ENCODE measurements around the gene KRT222.

Gene KRT222

DNA sequence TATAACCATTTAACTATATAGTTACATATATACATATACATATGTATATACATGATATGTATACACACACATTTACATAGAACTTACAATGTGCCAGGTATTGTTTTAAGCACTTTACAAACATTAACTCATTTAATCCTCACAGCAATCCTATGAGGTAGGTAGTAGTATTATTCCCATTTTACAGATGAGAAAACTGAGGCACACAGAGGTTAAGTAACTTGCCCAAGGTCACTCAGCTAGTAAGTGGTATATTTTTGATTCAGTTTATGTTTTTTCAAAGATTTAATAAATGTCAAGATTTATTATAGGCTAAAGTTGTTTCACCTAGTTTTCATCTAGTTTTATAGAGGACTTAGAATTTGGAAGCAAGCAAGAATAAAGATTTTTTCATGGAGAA, 6.6 kb downstream of the KRT222 start:
- DNase-seq (ENCODE audit: low read depth): no peak

GRCh38 chr17:40651939-40652338, 13.0 kb downstream of the KRT222 start:
- DNase-seq (ENCODE audit: low read depth): no peak

GRCh38 chr17:40648384-40648968, 16.5 kb downstream of the KRT222 start:
- no peak for DNase-seq (ENCODE audit: low read depth)

GRCh38 chr17:40647624-40648383, 17.2 kb downstream of the KRT222 start, which contains the start of gene SMARCE1:
SMARCE1 (minus strand) TSS chr17:40647818; CDS start chr17:40645802, 2,016 bp downstream.
- DNase-seq (ENCODE audit: low read depth): peak; percentile 60

GRCh38 chr17:40646791-40647623, 18.0 kb downstream of the KRT222 start:
- peak; percentile 31 for DNase-seq (ENCODE audit: low read depth)

DNA sequence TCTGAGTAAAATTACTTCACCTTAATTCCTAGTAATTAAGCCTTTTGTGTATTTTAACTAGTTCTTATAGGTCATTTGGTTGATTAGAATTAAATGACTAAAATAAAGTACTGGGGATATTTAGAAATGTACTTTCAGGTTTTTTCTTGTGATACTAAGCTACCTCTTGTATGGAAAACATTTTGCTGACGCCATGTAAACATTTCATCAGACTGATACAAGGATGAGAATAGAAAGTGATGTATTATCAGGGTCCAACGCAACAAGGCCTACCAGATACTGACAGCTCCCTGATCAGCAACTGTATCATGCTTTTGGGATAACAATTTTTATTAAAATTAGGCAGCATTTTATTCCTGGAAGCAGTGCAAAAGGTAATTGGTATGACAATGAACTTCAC, 19.0 kb downstream of the KRT222 start:
- DNase-seq (ENCODE audit: low read depth): no peak

DNA sequence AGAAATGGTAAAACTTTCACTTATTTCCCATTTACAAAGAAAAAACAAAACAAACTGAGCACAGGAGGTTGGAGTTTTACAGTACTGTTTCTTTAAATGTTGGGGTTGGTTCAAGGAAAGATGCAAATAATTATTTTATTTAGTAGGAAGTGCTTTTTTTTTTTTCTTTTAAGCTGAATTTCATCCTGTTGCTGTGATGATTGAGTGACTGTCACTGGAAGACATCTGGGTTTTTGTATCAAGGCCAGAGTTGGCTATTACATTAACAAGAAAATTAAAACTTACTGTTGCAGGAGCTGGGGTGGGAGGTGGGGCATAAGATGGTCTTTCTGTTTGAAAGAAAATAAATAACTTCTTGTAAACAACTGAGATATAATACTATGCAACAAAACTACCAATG, 19.7 kb downstream of the KRT222 start:
- no peak for DNase-seq (ENCODE audit: low read depth)

DNA sequence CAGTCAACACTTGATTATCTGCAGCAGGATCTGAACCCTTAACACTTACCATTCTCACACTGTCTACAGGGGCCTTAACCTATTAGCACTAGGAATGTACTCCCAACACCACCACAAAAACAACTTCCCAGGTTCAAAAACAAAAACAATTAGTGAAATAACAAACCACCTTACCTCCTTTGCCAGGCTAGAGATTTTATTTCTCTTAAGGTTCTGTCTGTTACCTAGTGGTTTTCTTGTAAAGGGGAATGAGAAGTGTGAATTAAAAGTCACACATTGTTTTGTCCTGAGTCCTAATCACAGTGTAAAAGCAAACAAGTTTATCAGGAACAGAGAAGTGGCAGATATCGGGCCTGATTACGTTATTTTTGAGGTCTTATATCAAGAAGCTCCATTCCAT, 27.0 kb downstream of the KRT222 start:
- no peak for DNase-seq (ENCODE audit: low read depth)

GRCh38 chr17:40633871-40634270, 31.1 kb downstream of the KRT222 start:
- DNase-seq (ENCODE audit: low read depth): no peak

DNA sequence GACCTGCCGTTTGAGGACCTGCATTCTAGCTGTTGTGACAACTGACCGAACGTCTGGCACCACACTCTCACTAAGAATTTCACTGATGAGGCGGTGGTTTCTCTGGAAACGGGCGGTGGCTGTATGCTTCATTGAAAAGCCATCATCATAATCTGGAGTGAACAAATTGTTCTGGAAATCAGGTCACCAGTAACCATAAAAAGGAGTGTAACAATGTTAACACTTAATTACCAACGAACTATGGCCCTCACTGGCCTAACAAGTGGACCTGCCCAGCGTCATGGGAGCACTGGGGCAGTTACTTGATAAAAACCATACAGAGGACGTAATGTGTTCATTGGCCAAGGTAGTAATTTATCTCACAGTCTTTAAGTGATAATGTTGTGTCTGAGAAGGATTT, 32.8 kb downstream of the KRT222 start:
- no peak for DNase-seq (ENCODE audit: low read depth)

DNA sequence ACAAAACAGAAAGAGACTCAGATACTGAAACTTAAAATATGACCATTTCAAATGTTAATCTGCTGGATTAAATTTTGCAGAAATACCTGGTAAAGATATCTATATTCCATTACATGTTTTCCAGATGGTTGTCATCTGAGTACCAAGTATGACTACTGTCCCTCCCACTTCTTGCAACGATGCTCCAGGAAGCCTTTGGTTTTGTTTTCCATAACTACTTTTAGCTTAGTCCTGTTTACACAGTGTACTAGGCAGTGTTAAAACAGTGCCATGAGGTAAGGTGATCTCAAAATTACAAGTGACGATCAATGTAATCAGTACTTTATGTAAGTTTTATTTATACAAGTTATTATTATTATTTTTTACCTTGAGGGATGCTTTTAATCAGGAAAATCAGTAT, 35.1 kb downstream of the KRT222 start:
- DNase-seq (ENCODE audit: low read depth): no peak

DNA sequence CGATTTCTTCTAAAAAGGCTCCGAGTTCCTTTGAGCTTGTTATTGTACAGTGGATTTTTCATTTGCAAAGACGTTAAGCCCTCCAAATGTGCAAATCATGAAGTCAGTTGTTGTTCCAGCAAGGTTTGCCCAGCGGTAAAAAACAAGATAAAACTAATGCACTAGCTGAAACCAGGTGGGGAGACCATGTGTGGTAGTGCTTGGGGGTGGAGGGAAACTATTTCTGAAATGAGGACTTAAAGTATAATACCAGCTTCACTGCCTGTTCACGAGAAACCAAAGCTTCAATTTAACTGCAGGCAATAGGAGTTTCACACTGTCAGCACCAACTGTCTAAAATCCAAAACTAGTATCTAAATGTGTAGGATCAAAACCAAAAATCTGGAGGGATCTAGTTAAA, 39.7 kb downstream of the KRT222 start:
- no peak for DNase-seq (ENCODE audit: low read depth)

DNA sequence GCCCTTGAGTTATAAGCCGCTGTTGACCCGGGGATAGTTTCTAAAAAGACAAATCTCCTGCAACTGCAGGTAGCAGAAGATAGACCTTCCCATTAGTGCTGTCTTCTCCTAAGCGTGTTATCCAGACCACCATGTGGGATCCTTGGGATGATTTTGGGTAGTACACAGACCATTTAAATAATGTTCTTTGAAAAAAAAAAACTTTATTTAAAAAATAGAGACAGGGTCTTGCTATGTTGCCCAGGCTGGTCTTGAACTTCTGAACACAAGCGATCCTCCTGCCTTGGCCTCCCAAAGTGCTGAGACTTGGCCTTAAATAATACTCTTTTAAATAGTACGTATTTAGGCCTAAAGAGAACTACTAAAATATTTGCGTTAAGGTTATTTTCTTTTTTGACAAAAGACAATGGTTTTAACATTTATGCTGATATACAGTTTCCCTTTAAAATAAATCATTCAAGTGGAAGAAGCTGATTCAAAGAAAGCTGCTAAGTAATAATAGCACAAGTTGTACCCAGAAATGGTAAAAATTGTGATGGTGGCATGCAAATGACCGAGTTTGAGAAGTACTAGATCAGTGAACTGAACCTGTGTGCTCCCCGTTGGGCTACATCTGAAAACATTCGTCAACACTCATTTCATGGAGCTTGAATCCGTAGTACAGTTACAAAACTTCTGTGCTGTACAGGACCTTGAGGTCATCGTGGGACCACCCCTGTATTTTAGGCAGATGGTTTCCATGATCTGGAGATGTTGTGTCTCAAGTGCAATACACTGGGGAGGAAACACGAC, 41.4 kb downstream of the KRT222 start:
- DNase-seq (ENCODE audit: low read depth): no peak

GRCh38 chr17:40622509-40622928, 42.5 kb downstream of the KRT222 start:
- DNase-seq (ENCODE audit: low read depth): no peak

- no peak for DNase-seq (ENCODE audit: low read depth)
Observed at GRCh38 chr17:40621578-40621977, 43.4 kb downstream of the KRT222 start.

DNA sequence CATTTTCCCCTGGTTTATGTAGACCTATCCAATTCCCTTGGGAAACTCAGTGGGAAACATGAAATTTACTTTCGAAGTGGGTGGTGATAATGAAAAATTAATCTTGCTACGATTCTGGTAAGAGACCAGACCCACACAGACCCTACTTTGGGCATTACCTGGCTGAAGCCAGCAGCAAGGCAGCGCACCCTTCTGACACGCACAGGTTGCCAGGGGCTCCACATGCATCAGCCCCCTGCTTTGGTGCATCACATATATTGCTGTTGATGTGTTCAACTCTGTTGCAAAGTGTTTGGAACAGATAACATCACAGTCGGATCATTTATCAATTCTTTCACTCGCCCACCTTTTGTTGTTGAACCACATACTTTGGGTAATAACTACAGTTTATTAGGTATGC, 44.0 kb downstream of the KRT222 start:
- no peak for DNase-seq (ENCODE audit: low read depth)

DNA sequence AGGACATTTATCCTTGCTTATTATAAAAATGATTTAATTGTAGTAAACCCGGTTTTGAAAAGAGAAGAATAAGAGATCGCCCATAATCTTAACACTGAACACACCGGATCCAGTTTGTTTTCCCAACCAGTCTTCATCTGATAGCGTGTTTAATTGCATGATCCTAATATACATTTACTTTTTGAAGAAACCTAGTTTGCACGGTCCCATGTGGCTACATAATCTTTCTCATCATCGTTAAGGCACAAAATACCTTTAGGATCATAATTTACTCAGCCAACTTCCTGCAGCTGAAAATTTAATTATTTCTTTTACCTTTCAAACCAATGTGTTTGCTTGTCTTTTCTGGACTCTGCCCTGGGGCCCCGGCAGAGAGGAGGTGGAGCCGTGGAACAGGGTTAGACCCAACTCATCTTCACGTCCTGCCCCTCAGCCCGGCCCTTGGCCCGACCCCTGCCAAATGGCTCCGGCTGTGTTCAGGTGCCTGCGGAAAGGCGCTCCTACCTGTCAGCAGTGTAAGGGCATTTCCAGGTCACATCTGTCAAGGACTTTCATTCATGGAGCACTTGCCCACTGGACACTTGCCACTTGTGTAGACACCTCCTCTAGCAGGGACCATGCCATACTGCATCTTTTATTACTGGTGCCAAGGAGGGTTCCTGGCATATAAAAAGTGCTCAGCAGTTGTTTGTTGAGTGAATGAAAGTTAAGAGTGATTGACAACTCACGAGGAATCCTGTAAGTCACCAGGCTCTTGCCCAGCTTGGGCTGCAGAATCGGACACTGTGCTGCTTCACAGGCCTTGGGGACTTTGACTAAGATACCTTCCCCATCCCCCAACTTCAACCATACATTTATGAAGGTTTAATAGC, 46.0 kb downstream of the KRT222 start:
- no peak for DNase-seq (ENCODE audit: low read depth)

- no peak for DNase-seq (ENCODE audit: low read depth)
Observed at GRCh38 chr17:40617678-40618240, 47.2 kb downstream of the KRT222 start.

DNA sequence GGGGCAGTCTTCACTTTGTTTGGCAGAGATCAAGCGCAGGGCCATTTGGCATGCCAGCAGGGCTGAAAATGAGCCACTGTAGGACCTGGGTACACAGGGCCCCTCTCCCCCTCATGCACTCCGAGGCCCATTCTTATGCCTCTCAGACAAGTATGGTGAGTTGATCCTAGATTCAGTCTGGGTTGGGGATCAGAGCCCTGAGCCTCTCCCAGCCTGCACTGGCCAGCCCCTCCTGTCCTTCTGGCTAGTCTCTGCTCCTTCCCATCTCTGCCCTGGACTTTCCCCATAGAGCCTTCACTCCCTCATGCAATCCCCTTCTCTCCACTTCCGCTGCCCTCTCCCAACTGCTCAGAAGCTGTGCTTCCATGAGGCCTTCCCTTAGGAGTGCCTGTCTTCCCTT, 48.4 kb downstream of the KRT222 start:
- no peak for DNase-seq (ENCODE audit: low read depth)

DNA sequence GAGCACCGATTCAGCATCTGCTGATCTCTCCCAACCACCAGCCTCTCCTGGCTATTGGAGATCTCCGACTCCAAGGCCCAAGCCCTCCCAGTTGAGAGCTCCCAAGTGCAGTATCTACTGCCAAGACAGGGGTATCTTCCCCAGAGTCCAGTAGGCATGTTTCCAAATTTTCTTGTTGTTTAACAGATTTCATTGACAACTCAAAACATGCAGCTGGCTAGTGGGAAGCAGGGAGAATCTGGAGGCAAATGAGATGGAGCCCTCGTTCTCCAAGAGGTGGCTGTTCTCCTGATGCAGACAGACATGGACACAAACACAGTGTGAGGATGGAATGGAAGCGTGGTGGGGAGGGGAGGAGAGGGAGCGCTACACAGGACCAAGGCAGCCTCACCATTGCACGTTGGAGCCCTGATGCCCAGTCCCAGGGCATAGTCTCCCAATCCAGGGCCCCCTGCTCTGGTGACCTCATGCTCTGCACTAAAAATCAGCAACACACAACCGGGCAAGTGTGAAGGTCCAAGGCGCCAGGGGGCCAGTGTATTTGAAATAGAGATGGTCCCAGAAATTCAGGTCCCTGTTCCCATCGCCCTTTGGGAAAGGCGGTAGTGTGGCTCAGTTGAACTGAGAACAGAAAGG, 49.0 kb downstream of the KRT222 start:
- DNase-seq (ENCODE audit: low read depth): no peak
